NT2/D1 (cell line): ENCODE measurements around the gene CDH4.

Source experiments
- SUZ12 ChIP-seq: IDR thresholded peaks from 2 replicates; pipeline ENCODE4 v1.6.1; 2011; ENCODE audit not compliant: insufficient read length, insufficient read depth; ENCODE audit errors: extremely low read depth
- YY1 ChIP-seq: IDR thresholded peaks from 2 replicates; pipeline ENCODE4 v1.6.1; 2011; ENCODE audit not compliant: insufficient read length, insufficient read depth
- ZNF274 ChIP-seq: IDR thresholded peaks from 2 replicates; pipeline ENCODE4 v1.6.1; 2011; ENCODE audit warnings: mild to moderate bottlenecking, low read depth, low read length

DNA sequence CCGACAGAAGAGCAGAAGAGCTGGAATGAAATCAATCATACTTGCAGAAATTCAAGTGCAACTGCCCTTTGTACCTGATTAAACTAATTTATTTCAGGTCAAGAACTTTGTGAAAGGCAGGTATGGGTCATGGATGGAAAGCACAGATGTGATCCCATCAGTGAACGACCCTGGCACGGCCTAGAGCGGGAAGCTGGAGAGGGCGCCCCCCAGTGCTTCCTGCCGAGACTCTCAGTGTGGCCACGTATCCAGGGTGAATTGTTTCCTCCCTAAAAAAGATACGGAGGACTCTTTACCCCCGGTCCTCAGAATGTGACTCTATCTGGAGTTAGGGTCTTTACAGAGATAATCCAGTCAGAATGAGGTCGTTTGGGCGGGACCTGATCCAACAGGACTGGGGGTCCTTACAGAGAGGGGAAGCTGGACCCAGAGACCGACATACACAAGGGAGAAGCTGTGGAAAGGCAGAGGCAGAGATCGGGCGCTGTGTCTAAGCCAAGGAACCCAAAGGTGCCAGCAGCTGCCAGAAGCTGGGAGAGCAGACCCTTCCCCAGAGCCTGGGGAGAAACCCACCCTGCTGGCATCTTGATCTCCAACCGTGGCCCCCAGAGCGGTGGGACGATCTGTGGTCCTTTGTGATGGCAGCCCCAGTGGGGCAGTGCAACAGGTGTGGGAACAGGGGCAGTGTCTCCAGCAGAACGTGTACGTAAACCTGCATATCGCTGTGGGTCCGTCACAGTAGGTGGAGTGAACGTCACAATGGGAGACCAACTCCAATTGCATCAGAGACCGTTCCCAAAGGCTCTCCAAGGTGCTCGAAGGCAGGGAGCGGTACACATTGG lies 721.7 kb downstream of the CDH4 start:
- TF ChIP-seq YY1 (no peak), ZNF274 (no peak), SUZ12 (no peak)
